Measurements from ENCODE around the gene OXCT2.

DNA sequence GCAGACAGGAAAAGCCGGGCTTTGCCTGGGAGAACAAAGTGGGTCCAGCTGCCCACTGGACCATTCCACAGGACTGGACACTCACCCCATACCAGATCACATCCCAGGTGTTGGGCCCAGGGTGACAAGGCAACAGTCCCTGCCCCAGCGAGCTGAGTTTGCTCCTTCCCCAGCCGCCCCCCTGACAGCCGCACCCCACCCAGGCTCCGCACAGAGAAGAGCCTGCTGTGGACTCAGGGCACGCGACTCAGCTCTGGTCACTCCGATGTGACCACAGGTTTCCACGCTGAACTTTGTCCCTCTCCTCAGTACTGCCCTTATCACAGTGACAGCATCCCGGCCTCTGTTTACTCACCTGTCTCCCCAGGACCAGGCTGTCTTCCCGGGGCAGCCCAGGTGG is 16.3 kb upstream of the OXCT2 start:
- TF ChIP-seq, protein P1, sequence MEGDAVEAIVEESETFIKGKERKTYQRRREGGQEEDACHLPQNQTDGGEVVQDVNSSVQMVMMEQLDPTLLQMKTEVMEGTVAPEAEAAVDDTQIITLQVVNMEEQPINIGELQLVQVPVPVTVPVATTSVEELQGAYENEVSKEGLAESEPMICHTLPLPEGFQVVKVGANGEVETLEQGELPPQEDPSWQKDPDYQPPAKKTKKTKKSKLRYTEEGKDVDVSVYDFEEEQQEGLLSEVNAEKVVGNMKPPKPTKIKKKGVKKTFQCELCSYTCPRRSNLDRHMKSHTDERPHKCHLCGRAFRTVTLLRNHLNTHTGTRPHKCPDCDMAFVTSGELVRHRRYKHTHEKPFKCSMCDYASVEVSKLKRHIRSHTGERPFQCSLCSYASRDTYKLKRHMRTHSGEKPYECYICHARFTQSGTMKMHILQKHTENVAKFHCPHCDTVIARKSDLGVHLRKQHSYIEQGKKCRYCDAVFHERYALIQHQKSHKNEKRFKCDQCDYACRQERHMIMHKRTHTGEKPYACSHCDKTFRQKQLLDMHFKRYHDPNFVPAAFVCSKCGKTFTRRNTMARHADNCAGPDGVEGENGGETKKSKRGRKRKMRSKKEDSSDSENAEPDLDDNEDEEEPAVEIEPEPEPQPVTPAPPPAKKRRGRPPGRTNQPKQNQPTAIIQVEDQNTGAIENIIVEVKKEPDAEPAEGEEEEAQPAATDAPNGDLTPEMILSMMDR (IDR thresholded peaks at IDR 0.05): no peak
- TF ChIP-seq POLR2AphosphoS5 (IDR thresholded peaks at IDR 0.05) (no peak), EP300 (IDR thresholded peaks at IDR 0.05) (no peak)

Data from suprapubic skin (tissue), 4 donors.